Mammary epithelial cell (primary cell): ENCODE results near the gene WHRN.

Source experiments
- CTCF ChIP-seq, 2 donors: IDR thresholded peaks in 1 of 2; conservative IDR thresholded peaks in 1 of 2; 2 replicates each; pipeline ENCODE4 v1.5.1; 2011 to 2012; ENCODE audit warnings: inconsistent platforms in 2 of 2, low read length in 2 of 2, mild to moderate bottlenecking in 2 of 2, control low read depth in 1 of 2, low read depth in 1 of 2; ENCODE audit not compliant: insufficient read depth in 1 of 2; ENCODE audit errors: extremely low read depth in 1 of 2
- EZH2 ChIP-seq: IDR thresholded peaks from 2 replicates; pipeline ENCODE4 v1.6.1; 2012; ENCODE audit warnings: low read length, inconsistent platforms, borderline replicate concordance

GRCh38 chr9:114397219-114397847 is 107.9 kb downstream of the WHRN start:
- TF ChIP-seq CTCF (conservative IDR thresholded peaks at IDR 0.05 in 1 of 2, IDR thresholded peaks at IDR 0.05 in 1 of 2; ENCODE audit: extremely low read depth in 1 of 2, insufficient read depth in 1 of 2, low read depth in 1 of 2, low read length in 2 of 2) (no peak), EZH2 (no peak)
